Liver (tissue), 3 donors: Measurements from ENCODE around the gene UBA52.

Experiments
- FOXA2 ChIP-seq: IDR thresholded peaks from 2 replicates; pipeline ENCODE4 v1.6.1; 2016; ENCODE audit warnings: antibody characterized with exemption
- GABPA ChIP-seq, 2 donors: IDR thresholded peaks in 1 of 2; conservative IDR thresholded peaks in 1 of 2; 2 replicates each; pipeline ENCODE4 v1.6.1; 2016; ENCODE audit warnings: antibody characterized with exemption in 2 of 2, mild to moderate bottlenecking in 1 of 2, moderate library complexity in 1 of 2
- JUND ChIP-seq, 2 donors: IDR thresholded peaks; 2 replicates each; pipeline ENCODE4 v1.6.1; 2016; ENCODE audit warnings: antibody characterized with exemption in 2 of 2
- NR2F2 ChIP-seq: IDR thresholded peaks from 2 replicates; pipeline ENCODE4 v1.6.1; 2016; ENCODE audit warnings: antibody characterized with exemption
- RAD21 ChIP-seq, 2 donors: IDR thresholded peaks; 2 replicates each; pipeline ENCODE4 v1.6.1; 2016; ENCODE audit warnings: antibody characterized with exemption in 2 of 2, mild to moderate bottlenecking in 2 of 2
- SP1 ChIP-seq: IDR thresholded peaks from 2 replicates; pipeline ENCODE4 v1.6.1; 2018; ENCODE audit warnings: antibody characterized with exemption, mild to moderate bottlenecking
- TAF1 ChIP-seq: conservative IDR thresholded peaks from 2 replicates; pipeline ENCODE4 v1.6.1; 2016; ENCODE audit warnings: antibody characterized with exemption, mild to moderate bottlenecking
- YY1 ChIP-seq: IDR thresholded peaks from 2 replicates; pipeline ENCODE4 v1.6.1; 2016; ENCODE audit warnings: antibody characterized with exemption, mild to moderate bottlenecking
- TF ChIP-seq, protein P1 (sequence below): fragments of 150-350 bp; IDR thresholded peaks from 2 replicates; pipeline ENCODE4 v1.5.1; 2017; ENCODE audit warnings: improper control_type of control experiment, low read depth, low read length; ENCODE audit not compliant: missing input control
- TF ChIP-seq, protein P2 (sequence below): IDR thresholded peaks from 2 replicates; pipeline ENCODE4 v1.6.1; 2016; ENCODE audit warnings: antibody characterized with exemption
- TF ChIP-seq, protein P3 (sequence below): IDR thresholded peaks from 2 replicates; pipeline ENCODE4 v1.6.1; 2016; ENCODE audit warnings: antibody characterized with exemption, mild to moderate bottlenecking
- TF ChIP-seq, protein P4 (sequence below): IDR thresholded peaks from 2 replicates; pipeline ENCODE4 v1.6.1; 2016; ENCODE audit warnings: antibody characterized with exemption
- TF ChIP-seq, protein P5 (sequence below): IDR thresholded peaks from 2 replicates; pipeline ENCODE4 v1.6.1; 2016; ENCODE audit warnings: antibody characterized with exemption
- donor health status: healthy.
- donor health status: healthy.

DNA sequence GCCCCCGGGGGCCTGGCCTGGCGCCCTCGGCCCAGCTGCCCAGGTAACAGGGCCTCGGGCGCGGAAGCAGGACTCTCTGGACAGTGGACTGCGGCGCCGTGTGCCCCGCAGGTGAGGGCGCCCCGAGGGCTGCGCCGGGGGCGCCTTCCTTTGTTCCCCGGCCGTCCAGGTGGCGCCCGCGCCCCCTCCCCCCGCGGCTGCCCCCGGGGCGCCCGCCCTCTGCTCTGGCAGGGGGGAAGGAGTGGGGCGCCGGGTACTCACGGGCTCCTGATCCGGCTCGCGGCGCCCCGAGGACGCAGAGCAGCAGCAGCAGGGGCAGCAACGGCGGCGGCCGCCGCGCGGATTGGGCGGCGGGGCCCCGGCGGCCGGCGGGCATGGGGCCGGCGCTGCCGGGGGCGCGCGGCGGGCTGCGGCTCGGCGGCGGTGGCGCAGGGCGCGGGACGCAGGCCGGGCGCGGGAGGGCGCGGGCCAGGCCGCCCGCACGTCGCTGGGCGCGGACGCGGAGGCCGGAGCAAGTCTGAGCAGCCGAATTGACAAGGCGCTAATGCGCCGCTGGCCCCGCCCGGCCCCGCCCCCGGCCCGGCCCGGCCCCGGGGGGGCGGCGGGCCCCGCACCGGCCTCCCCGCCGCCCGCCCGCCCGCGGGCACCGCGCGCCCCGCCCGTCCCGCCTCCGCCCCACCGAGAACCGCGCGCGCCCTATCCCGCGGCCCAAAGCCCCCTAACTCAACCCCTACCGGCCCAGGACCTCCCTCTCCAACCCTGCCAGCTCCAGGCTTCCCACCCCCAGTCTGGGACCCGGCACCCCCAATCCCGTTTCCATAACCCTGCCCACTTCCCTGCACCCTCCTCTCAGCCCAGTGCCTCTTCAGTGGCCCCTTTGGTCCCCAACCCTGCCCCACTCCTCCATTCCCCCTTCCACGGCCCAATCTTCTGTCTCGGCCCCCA, 34.9 kb downstream of the UBA52 start, which contains the start of gene CRLF1:
- TF ChIP-seq, protein P1, sequence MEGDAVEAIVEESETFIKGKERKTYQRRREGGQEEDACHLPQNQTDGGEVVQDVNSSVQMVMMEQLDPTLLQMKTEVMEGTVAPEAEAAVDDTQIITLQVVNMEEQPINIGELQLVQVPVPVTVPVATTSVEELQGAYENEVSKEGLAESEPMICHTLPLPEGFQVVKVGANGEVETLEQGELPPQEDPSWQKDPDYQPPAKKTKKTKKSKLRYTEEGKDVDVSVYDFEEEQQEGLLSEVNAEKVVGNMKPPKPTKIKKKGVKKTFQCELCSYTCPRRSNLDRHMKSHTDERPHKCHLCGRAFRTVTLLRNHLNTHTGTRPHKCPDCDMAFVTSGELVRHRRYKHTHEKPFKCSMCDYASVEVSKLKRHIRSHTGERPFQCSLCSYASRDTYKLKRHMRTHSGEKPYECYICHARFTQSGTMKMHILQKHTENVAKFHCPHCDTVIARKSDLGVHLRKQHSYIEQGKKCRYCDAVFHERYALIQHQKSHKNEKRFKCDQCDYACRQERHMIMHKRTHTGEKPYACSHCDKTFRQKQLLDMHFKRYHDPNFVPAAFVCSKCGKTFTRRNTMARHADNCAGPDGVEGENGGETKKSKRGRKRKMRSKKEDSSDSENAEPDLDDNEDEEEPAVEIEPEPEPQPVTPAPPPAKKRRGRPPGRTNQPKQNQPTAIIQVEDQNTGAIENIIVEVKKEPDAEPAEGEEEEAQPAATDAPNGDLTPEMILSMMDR: no peak
- TF ChIP-seq, protein P2, sequence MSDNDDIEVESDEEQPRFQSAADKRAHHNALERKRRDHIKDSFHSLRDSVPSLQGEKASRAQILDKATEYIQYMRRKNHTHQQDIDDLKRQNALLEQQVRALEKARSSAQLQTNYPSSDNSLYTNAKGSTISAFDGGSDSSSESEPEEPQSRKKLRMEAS: no peak
- TF ChIP-seq TAF1: no peak
- TF ChIP-seq, protein P3, sequence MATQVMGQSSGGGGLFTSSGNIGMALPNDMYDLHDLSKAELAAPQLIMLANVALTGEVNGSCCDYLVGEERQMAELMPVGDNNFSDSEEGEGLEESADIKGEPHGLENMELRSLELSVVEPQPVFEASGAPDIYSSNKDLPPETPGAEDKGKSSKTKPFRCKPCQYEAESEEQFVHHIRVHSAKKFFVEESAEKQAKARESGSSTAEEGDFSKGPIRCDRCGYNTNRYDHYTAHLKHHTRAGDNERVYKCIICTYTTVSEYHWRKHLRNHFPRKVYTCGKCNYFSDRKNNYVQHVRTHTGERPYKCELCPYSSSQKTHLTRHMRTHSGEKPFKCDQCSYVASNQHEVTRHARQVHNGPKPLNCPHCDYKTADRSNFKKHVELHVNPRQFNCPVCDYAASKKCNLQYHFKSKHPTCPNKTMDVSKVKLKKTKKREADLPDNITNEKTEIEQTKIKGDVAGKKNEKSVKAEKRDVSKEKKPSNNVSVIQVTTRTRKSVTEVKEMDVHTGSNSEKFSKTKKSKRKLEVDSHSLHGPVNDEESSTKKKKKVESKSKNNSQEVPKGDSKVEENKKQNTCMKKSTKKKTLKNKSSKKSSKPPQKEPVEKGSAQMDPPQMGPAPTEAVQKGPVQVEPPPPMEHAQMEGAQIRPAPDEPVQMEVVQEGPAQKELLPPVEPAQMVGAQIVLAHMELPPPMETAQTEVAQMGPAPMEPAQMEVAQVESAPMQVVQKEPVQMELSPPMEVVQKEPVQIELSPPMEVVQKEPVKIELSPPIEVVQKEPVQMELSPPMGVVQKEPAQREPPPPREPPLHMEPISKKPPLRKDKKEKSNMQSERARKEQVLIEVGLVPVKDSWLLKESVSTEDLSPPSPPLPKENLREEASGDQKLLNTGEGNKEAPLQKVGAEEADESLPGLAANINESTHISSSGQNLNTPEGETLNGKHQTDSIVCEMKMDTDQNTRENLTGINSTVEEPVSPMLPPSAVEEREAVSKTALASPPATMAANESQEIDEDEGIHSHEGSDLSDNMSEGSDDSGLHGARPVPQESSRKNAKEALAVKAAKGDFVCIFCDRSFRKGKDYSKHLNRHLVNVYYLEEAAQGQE: no peak
- TF ChIP-seq YY1: no peak
- TF ChIP-seq, protein P4, sequence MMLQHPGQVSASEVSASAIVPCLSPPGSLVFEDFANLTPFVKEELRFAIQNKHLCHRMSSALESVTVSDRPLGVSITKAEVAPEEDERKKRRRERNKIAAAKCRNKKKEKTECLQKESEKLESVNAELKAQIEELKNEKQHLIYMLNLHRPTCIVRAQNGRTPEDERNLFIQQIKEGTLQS: no peak
- no peak for TF ChIP-seq NR2F2
- no peak for TF ChIP-seq SP1
- TF ChIP-seq GABPA (IDR thresholded peaks at IDR 0.05 in 1 of 2, conservative IDR thresholded peaks at IDR 0.05 in 1 of 2): no peak
- no peak for TF ChIP-seq JUND (IDR thresholded peaks at IDR 0.05)
- TF ChIP-seq RAD21 (IDR thresholded peaks at IDR 0.05): no peak
- no peak for TF ChIP-seq FOXA2
- TF ChIP-seq, protein P5, sequence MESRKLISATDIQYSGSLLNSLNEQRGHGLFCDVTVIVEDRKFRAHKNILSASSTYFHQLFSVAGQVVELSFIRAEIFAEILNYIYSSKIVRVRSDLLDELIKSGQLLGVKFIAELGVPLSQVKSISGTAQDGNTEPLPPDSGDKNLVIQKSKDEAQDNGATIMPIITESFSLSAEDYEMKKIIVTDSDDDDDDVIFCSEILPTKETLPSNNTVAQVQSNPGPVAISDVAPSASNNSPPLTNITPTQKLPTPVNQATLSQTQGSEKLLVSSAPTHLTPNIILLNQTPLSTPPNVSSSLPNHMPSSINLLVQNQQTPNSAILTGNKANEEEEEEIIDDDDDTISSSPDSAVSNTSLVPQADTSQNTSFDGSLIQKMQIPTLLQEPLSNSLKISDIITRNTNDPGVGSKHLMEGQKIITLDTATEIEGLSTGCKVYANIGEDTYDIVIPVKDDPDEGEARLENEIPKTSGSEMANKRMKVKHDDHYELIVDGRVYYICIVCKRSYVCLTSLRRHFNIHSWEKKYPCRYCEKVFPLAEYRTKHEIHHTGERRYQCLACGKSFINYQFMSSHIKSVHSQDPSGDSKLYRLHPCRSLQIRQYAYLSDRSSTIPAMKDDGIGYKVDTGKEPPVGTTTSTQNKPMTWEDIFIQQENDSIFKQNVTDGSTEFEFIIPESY: no peak
